GM12878 (cell line): Measurements from ENCODE around the gene BICD1.

ENCODE experiments used
- CBX5 ChIP-seq: sonication (generic); IDR thresholded peaks from 2 replicates; pipeline ENCODE4 v1.6.1; 2016; ENCODE audit warnings: low read depth, moderate library complexity, mild to moderate bottlenecking, inconsistent platforms
- CHD2 ChIP-seq: IDR thresholded peaks from 2 replicates; pipeline ENCODE4 v1.6.1; 2011; ENCODE audit warnings: low read depth, low read length, improper control_type of control experiment, borderline replicate concordance
- CHD4 ChIP-seq: fragments of 200-600 bp; sonication (generic); IDR thresholded peaks from 2 replicates; pipeline ENCODE4 v1.6.1; 2016; ENCODE audit warnings: mild to moderate bottlenecking
- EP300 ChIP-seq, 2 experiments: fragments of 150-350 bp in 1 of 2; IDR thresholded peaks; 2 replicates each; pipeline ENCODE4 v1.6.1; 2011 to 2012; ENCODE audit warnings: low read depth in 2 of 2, low read length in 2 of 2, borderline replicate concordance in 1 of 2, improper control_type of control experiment in 1 of 2, inconsistent platforms in 1 of 2; ENCODE audit not compliant: control insufficient read depth in 1 of 2
- EZH2 ChIP-seq: IDR thresholded peaks from 2 replicates; pipeline ENCODE4 v1.6.1; 2012; ENCODE audit warnings: low read depth, mild to moderate bottlenecking, control low read depth, inconsistent platforms, low read length, borderline replicate concordance; ENCODE audit not compliant: control insufficient read depth
- NRF1 ChIP-seq: conservative IDR thresholded peaks from 2 replicates; pipeline ENCODE4 v1.6.1; 2011; ENCODE audit warnings: mild to moderate bottlenecking, low read depth, low read length, improper control_type of control experiment
- POLR2A ChIP-seq: IDR thresholded peaks from 2 replicates; pipeline ENCODE4 v1.6.1; 2011; ENCODE audit warnings: low read depth, mild to moderate bottlenecking, low read length
- POLR2AphosphoS5 ChIP-seq: IDR thresholded peaks from 2 replicates; pipeline ENCODE4 v1.6.1; 2011; ENCODE audit warnings: mild to moderate bottlenecking, low read length, inconsistent platforms
- SP1 ChIP-seq: IDR thresholded peaks from one replicate; pipeline ENCODE4 v1.6.1; 2011; ENCODE audit warnings: low read depth, low read length
- ZBED1 ChIP-seq: IDR thresholded peaks from 2 replicates; pipeline ENCODE4 v1.6.1; 2016; ENCODE audit warnings: borderline replicate concordance
- ZNF274 ChIP-seq: IDR thresholded peaks from one replicate; pipeline ENCODE4 v1.8.0; 2011; ENCODE audit not compliant: insufficient read length, insufficient read depth
- TF ChIP-seq, protein P1 (sequence below), 3 experiments: IDR thresholded peaks in 2 of 3; conservative IDR thresholded peaks in 1 of 3; 2 replicates each; pipeline ENCODE4 v1.5.1; 2011; ENCODE audit warnings: low read depth in 3 of 3, low read length in 3 of 3, mild to moderate bottlenecking in 3 of 3, control low read depth in 2 of 3, moderate library complexity in 2 of 3, inconsistent platforms in 1 of 3, mixed read lengths in 1 of 3; ENCODE audit not compliant: control insufficient read depth in 2 of 3, insufficient read depth in 1 of 3; ENCODE audit errors: extremely low read depth in 1 of 3
- TF ChIP-seq, protein P2 (sequence below): IDR thresholded peaks from 2 replicates; pipeline ENCODE4 v1.6.1; 2012; ENCODE audit warnings: mild to moderate bottlenecking, low read depth, low read length

DNA sequence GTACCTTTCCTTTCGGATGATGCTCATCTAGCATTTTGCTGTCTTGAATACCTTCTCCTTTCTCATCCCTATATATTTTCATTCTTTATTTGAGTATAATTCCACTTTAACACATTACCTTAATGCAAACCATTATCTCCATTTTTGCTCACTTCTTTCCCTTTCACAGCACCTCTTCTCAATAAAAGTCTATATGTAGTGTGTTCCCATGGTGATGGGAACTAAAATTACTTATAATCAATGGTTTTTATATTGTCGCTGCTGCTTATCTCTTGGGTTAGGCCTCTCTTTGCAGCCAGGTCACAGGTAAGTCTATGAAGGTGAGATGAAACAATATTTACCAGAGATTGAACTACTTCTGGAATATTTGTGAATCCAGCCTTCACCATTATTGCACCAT lies 171.1 kb downstream of the BICD1 start:
- TF ChIP-seq SP1 = no peak
- TF ChIP-seq ZBED1 = no peak
- TF ChIP-seq POLR2AphosphoS5 = no peak
- TF ChIP-seq POLR2A = no peak
- TF ChIP-seq NRF1 = no peak
- TF ChIP-seq ZNF274 = no peak
- TF ChIP-seq, protein P1, sequence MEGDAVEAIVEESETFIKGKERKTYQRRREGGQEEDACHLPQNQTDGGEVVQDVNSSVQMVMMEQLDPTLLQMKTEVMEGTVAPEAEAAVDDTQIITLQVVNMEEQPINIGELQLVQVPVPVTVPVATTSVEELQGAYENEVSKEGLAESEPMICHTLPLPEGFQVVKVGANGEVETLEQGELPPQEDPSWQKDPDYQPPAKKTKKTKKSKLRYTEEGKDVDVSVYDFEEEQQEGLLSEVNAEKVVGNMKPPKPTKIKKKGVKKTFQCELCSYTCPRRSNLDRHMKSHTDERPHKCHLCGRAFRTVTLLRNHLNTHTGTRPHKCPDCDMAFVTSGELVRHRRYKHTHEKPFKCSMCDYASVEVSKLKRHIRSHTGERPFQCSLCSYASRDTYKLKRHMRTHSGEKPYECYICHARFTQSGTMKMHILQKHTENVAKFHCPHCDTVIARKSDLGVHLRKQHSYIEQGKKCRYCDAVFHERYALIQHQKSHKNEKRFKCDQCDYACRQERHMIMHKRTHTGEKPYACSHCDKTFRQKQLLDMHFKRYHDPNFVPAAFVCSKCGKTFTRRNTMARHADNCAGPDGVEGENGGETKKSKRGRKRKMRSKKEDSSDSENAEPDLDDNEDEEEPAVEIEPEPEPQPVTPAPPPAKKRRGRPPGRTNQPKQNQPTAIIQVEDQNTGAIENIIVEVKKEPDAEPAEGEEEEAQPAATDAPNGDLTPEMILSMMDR (IDR thresholded peaks at IDR 0.05 in 2 of 3, conservative IDR thresholded peaks at IDR 0.05 in 1 of 3; ENCODE audit: control insufficient read depth in 2 of 3, extremely low read depth in 1 of 3, insufficient read depth in 1 of 3, low read depth in 3 of 3, low read length in 3 of 3) = no peak
- TF ChIP-seq CHD4 = no peak
- TF ChIP-seq, protein P2, sequence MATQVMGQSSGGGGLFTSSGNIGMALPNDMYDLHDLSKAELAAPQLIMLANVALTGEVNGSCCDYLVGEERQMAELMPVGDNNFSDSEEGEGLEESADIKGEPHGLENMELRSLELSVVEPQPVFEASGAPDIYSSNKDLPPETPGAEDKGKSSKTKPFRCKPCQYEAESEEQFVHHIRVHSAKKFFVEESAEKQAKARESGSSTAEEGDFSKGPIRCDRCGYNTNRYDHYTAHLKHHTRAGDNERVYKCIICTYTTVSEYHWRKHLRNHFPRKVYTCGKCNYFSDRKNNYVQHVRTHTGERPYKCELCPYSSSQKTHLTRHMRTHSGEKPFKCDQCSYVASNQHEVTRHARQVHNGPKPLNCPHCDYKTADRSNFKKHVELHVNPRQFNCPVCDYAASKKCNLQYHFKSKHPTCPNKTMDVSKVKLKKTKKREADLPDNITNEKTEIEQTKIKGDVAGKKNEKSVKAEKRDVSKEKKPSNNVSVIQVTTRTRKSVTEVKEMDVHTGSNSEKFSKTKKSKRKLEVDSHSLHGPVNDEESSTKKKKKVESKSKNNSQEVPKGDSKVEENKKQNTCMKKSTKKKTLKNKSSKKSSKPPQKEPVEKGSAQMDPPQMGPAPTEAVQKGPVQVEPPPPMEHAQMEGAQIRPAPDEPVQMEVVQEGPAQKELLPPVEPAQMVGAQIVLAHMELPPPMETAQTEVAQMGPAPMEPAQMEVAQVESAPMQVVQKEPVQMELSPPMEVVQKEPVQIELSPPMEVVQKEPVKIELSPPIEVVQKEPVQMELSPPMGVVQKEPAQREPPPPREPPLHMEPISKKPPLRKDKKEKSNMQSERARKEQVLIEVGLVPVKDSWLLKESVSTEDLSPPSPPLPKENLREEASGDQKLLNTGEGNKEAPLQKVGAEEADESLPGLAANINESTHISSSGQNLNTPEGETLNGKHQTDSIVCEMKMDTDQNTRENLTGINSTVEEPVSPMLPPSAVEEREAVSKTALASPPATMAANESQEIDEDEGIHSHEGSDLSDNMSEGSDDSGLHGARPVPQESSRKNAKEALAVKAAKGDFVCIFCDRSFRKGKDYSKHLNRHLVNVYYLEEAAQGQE = no peak
- TF ChIP-seq EP300 (IDR thresholded peaks at IDR 0.05; ENCODE audit: borderline replicate concordance in 1 of 2, control insufficient read depth in 1 of 2, low read depth in 2 of 2, low read length in 2 of 2) = no peak
- TF ChIP-seq CHD2 = no peak
- TF ChIP-seq CBX5 = no peak
- no peak for TF ChIP-seq EZH2
